ENCODE results near the gene KREMEN1.

DNA sequence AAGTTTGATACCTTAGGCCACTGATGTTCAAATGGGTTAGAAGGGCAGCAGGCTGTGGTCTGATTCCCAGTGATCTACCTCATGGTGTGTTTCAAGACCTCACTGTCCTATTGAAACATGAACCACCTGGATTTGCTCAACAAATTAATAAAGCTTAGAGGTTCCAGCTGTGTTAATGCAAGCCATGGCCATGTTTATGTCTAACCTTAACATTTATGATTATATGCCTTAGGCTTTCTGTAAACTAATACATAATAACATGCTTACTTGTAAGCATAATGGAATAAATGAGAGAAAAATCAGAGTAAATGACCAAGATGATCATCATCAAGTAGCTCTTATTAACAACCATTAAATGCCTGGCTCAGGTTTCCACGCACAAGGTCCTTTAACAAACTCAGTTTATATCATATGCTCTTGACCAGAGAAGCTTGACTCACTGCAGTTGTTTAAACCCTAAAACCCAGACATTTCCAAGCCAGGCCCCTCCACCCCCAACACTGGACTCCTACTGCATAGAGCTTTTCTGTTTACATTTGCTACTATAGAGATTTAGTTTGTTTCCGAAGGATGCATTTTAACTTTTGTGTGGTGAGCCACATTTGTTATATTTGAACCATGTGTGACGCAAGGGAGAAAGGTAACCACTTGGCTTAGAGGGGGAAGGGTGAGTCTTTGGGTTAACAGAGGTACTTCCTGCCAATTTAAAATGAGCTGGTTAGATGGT, 43.7 kb downstream of the KREMEN1 start:
- no peak for TF ChIP-seq POLR2A (IDR thresholded peaks at IDR 0.05)
- TF ChIP-seq CTCF (IDR thresholded peaks at IDR 0.05) = no peak
